Fibroblast of mammary gland (primary cell): ENCODE results near the gene MAMSTR.
A peak's percentile ranks its signal among the peaks of the same experiment; 100 is the strongest.

Experiments used
- DNase-seq: peaks from one replicate; pipeline ENCODE4 v3.0.0-alpha.2; 2010; ENCODE audit warnings: low read depth
- H3K4me3 ChIP-seq: 2 replicates; pipeline ENCODE4 v1.5.1; 2011; ENCODE audit warnings: low read depth, mild to moderate bottlenecking, low read length, moderate library complexity; ENCODE audit not compliant: control insufficient read depth
- TF ChIP-seq, protein P1 (sequence below): conservative IDR thresholded peaks from 2 replicates; pipeline ENCODE4 v1.5.1; 2011; ENCODE audit warnings: low read depth, low read length, inconsistent platforms; ENCODE audit not compliant: control insufficient read depth, insufficient read depth

Gene MAMSTR

DNA sequence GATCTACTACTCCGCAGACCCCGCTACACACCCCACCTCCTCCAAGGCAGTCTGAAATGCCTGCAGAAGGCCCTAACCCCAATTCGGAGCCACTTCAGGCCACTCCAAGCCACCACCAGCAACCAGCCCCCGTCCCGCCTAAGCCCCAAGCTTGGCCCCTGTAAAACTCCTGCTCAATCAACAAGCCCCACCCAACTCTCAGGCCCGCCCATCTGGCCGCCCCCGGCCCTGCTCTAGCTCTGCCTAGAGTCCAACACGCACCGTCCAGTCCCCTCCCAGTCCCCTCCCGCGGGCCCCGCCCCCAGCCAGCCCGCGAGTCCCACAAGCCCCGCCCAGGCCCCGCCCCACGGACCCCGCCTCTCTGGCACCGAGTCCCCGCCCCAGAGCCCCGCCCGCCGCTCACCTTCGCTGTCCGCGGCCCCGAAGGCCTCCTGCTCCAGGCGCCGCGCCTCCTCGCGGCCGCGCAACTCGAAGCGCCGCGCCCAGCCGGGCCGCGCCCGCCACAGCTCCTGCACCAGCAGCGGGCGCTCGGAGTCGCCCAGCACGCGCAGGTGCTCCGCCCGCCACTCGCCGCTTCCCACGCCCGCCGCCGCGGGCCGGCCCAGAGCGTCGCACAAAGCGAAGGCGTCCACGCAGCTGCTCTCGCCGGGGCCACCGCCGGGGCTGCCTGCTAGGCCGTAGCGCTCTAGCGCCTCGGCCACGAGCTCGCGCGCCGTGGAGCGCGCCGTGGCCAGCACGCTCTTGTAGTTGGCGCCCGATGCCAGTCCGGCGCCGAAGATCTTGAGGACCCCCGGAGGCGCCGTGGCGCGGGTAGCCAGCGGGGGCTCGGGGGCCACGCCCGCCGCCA lies 19.3 kb upstream of the MAMSTR start:
- no peak overlapping the region for H3K4me3 ChIP-seq
- DNase-seq: peak; percentile 61
- TF ChIP-seq, protein P1, sequence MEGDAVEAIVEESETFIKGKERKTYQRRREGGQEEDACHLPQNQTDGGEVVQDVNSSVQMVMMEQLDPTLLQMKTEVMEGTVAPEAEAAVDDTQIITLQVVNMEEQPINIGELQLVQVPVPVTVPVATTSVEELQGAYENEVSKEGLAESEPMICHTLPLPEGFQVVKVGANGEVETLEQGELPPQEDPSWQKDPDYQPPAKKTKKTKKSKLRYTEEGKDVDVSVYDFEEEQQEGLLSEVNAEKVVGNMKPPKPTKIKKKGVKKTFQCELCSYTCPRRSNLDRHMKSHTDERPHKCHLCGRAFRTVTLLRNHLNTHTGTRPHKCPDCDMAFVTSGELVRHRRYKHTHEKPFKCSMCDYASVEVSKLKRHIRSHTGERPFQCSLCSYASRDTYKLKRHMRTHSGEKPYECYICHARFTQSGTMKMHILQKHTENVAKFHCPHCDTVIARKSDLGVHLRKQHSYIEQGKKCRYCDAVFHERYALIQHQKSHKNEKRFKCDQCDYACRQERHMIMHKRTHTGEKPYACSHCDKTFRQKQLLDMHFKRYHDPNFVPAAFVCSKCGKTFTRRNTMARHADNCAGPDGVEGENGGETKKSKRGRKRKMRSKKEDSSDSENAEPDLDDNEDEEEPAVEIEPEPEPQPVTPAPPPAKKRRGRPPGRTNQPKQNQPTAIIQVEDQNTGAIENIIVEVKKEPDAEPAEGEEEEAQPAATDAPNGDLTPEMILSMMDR: no peak

DNA sequence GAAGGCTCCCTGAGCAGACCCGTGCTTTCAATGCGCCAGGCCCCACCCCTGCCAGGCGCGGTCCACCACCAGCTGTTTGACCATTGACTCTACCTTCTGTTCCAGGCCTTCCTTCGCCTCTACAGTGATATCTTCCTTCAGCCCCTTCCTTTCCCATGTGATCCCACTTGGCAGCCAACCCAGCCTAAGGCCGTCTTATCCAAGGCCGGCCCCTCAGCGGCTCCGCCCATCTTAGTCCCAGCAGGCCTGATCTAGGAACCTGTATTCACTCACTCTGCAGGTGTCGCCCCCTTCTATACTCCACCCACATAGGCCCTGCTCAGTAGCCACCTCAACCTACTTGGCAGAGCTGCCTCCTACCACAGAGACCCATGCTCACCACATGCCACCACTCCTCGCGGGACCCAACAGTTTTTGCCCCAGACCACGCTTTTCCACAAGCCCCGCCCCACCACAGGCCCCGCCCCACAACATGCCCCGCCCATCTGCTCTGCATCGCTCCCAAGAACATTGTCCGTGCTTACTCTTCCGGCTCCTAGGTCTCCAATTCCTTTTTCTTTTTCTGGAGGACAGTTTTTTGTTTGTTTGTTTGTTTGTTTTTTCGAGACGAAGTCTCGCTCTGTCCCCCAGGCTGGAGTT lies 18.0 kb upstream of the MAMSTR start:
- TF ChIP-seq, protein P1: no peak

DNA sequence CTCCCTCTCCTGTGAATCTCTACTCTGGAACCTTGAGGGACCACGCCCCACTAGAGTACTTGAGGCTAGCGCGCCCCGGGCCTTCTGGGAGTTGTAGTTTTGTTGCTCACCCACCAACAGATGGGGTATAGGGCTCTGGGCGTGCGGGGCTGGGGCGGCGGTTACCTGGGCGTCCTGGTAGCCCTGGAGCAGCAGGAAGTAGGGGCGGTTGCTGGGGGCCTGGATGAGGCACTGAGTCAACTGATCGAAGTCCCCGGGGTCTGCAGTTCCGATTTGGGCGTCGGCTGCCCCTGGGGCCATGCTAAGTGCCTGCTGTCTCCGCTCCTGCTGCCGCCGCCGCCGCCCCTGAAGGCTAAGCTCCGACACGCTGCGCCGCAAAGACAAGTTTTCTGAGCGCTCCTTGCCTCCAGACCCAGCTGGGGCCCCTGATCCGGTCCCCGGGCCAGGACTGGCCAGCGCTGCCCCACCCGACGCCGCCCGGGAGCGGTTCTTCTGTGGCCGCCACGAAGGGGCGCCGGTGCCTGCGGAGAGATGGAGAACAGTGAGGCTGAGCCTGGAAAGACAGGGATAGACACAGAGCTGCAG lies 15.6 kb upstream of the MAMSTR start:
- no peak for DNase-seq
- no peak overlapping the region for H3K4me3 ChIP-seq
- TF ChIP-seq, protein P1: no peak

More for the DNA sequence above, 18.0 kb upstream of the MAMSTR start:
- H3K4me3 ChIP-seq: no peak overlapping the region
- DNase-seq: no peak

DNA sequence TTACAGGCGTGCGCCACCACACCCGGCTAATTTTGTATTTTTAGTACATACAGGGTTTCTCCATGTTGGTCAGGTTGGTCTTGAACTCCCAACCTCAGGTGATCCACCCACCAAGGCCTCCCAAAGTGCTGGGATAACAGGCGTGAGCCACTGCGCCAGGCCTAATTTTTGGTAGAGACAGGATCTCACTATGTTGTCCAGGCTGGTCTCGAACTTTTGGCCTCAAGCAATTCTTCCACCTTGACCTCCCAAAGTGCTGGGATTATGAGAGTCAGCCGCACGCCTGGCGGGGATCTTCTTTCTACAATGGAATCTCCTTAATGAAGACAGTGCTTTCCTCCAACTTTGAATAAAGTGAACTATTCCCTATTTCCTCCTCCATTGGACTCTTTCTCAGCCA lies 15.1 kb upstream of the MAMSTR start:
- no peak for DNase-seq
- no peak overlapping the region for H3K4me3 ChIP-seq
- TF ChIP-seq, protein P1: no peak

DNA sequence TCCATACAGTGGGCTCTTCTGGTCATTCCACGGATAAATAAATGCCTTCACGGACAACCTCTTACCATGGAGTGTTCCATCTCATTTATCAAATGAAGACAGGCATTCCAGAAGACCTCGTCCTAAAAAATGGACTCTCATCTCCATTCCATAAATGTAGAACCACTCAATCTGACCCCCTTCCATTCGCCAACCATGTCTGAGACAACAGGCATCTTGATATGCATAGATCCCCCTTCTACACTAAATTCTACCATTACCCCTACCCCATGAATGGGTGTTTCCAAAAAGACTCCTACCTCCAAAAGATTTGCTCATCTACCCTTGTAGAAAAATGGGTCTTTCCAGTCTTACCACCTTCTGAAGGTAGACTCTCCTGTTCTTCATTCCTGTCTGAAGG lies 11.9 kb upstream of the MAMSTR start:
- H3K4me3 ChIP-seq: no peak overlapping the region
- DNase-seq: no peak
- TF ChIP-seq, protein P1: no peak

DNA sequence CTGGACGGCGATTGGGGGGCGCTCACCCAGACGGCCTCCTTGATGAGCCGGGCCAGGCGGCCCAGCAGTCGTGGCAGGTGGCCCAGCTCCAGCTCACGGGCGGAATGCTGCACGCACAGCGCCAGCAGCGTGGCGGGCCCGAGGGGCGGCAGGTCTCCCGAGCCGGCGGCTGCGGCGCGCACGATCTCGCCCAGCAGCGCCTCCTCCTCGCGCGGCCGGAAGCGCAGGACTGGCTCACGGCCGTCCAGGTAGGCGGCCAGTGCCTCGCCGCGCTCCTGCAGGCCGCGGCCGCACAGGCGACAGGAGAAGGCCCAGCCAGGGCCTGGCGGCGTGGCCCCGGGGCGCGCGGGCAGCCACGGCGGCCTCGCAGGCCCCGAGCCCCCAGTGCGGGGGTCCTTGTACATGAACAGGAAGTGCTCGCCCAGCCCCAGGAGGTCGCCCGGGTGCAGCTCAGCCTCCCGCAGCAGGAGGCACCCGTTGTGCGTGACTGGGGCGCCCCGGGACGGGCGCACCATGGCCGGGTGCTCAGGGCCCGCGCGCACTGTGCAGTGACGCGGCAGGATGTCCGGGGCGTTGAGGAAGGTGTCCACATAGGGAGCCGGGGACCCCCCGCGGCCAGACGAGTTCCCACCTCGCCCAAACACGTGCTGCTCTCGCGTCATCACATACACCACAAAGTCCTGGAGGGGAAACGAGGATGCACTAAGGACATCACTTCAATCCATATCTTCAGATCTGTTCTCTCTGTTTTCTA lies 9.6 kb upstream of the MAMSTR start:
- H3K4me3 ChIP-seq: peak overlapping the region; percentile 24
- peak; percentile 48 for DNase-seq
- TF ChIP-seq, protein P1: no peak
